HCT116 (cell line): ENCODE data around the gene TLR8. TPM values are rescaled to one million over a fixed set of nuclear protein-coding genes. Genes with fewer than 3 reads are reported as not detected.
"Not testable (repeated sequence)": the region's sequence is repeated elsewhere in the genome, so short reads cannot be mapped to it uniquely, and the experiment has no call there.

Experiments used
- ATAC-seq: fragments of 200-7000 bp; cut with Tn5 transposase; 2 replicates; pipeline ENCODE4 v1.9.1; 2020; ENCODE audit warnings: mild to moderate bottlenecking, moderate library complexity
- BruUV-seq: library from RNA; stranded (reverse); fragments of 400-500 nt; replicated peaks from 2 replicates; lab custom pipeline; 2021; lab: Mats Ljungman, UMichigan
- CTCF ChIA-PET: fragments of 300-600 bp; sonication (Branson Sonifier 250); formaldehyde crosslinking; loops from one replicate; lab custom pipeline; 2021; ENCODE audit warnings: antibody characterized with exemption; lab: Charles Lee
- POLR2A ChIA-PET: fragments of 300-600, 350-600 bp; sonication (Branson Sonifier 250); formaldehyde crosslinking; loops from one replicate; lab custom pipeline; 2021; ENCODE audit warnings: antibody characterized with exemption; lab: Charles Lee
- RAD21 ChIA-PET, 2 experiments: fragments of 300-600 bp; sonication (Branson Sonifier 250); formaldehyde crosslinking; loops; one replicate each; lab custom pipeline; 2023; ENCODE audit warnings: low total read pairs in 2 of 2; ENCODE audit not compliant: uncharacterized antibody in 2 of 2, unreplicated experiment in 2 of 2, low non-redundant PET in 1 of 2; lab: Charles Lee
- DNase-seq: peaks from one replicate; pipeline ENCODE4 v3.0.0-alpha.2; 2010; ENCODE audit warnings: low read depth, low spot score
- H2AFZ ChIP-seq: fragments of 200-600 bp; shearing (Covaris generic), sonication (generic); 2 replicates; pipeline ENCODE4 v1.6.1; 2017; ENCODE audit warnings: low read depth, mixed run types, mixed read lengths, antibody characterized with exemption, low read length; ENCODE audit not compliant: poor library complexity, severe bottlenecking
- H3K27ac ChIP-seq: 2 replicates; pipeline ENCODE4 v1.5.1; 2012; ENCODE audit warnings: low read depth, low read length
- H3K27me3 ChIP-seq: fragments of 200-600 bp; sonication (generic); 2 replicates; pipeline ENCODE4 v1.6.1; 2016; ENCODE audit warnings: mixed run types, low read length, mixed read lengths; ENCODE audit not compliant: insufficient read depth
- H3K36me3 ChIP-seq, 2 experiments: fragments of 200-500 bp in 1 of 2; fragments of 200-600 bp in 1 of 2; sonication (Bioruptor generic) in 1 of 2; sonication (generic) in 1 of 2; 2 replicates each; pipeline versions ENCODE4 v1.5.1 to v1.6.1; 2014 to 2016; ENCODE audit warnings: low read length in 2 of 2, inconsistent platforms in 1 of 2, mixed read lengths in 1 of 2, mixed run types in 1 of 2; ENCODE audit not compliant: insufficient read depth in 2 of 2, control insufficient read depth in 1 of 2
- H3K4me1 ChIP-seq, 2 experiments: fragments of 200-600 bp in 1 of 2; sonication (generic) in 1 of 2; 2 replicates each; pipeline versions ENCODE4 v1.5.1 to v1.6.1; 2012 to 2017; ENCODE audit warnings: low read length in 2 of 2, inconsistent platforms in 1 of 2, mild to moderate bottlenecking in 1 of 2, mixed read lengths in 1 of 2, mixed run types in 1 of 2, moderate library complexity in 1 of 2; ENCODE audit not compliant: insufficient read depth in 2 of 2, control insufficient read depth in 1 of 2
- H3K4me2 ChIP-seq: fragments of 200-600 bp; sonication (generic); 2 replicates; pipeline ENCODE4 v1.6.1; 2017; ENCODE audit warnings: mixed run types, low read length, mixed read lengths
- H3K4me3 ChIP-seq, 2 experiments: fragments of 200-600 bp in 1 of 2; sonication (generic) in 1 of 2; replicated peaks in 1 of 2; 2 replicates each; pipeline ENCODE4 v1.5.1; 2011 to 2016; ENCODE audit warnings: low read length in 2 of 2, control low read depth in 1 of 2, low read depth in 1 of 2, mild to moderate bottlenecking in 1 of 2, mixed read lengths in 1 of 2, mixed run types in 1 of 2
- H3K79me2 ChIP-seq: fragments of 200-600 bp; sonication (generic); 2 replicates; pipeline ENCODE4 v1.6.1; 2017; ENCODE audit warnings: mild to moderate bottlenecking, mixed run types, low read length, moderate library complexity, mixed read lengths; ENCODE audit not compliant: insufficient read depth
- H3K9ac ChIP-seq: fragments of 200-600 bp; sonication (generic); 2 replicates; pipeline ENCODE4 v1.6.1; 2016; ENCODE audit warnings: low read length, mixed read lengths
- H3K9me2 ChIP-seq: fragments of 200-600 bp; sonication (generic), shearing (Covaris generic); 2 replicates; pipeline ENCODE4 v1.6.1; 2017; ENCODE audit warnings: mixed run types, mild to moderate bottlenecking, moderate library complexity; ENCODE audit not compliant: insufficient read depth
- H3K9me3 ChIP-seq, 2 experiments: fragments of 200-500 bp in 1 of 2; fragments of 200-600 bp in 1 of 2; sonication (Bioruptor generic) in 1 of 2; sonication (generic) in 1 of 2; 2 replicates each; pipeline ENCODE4 v1.6.1; 2014 to 2017; ENCODE audit warnings: low read length in 2 of 2, mixed read lengths in 2 of 2, inconsistent platforms in 1 of 2, low read depth in 1 of 2, mild to moderate bottlenecking in 1 of 2, mixed run types in 1 of 2, moderate library complexity in 1 of 2; ENCODE audit not compliant: control insufficient read depth in 1 of 2, insufficient read depth in 1 of 2
- H4K20me1 ChIP-seq: fragments of 200-600 bp; sonication (generic), shearing (Covaris generic); 2 replicates; pipeline ENCODE4 v1.6.1; 2017; ENCODE audit warnings: mixed run types, mild to moderate bottlenecking, moderate library complexity; ENCODE audit not compliant: insufficient read depth
- CEBPB ChIP-seq: IDR thresholded peaks from 2 replicates; pipeline ENCODE4 v1.6.1; 2012; ENCODE audit warnings: low read depth
- EGR1 ChIP-seq: IDR thresholded peaks from 2 replicates; pipeline ENCODE4 v1.6.1; 2012; ENCODE audit warnings: low read depth
- EZH2phosphoT487 ChIP-seq: fragments of 200-600 bp; IDR thresholded peaks from 2 replicates; pipeline ENCODE4 v1.6.1; 2018; ENCODE audit warnings: antibody characterized with exemption, borderline replicate concordance
- RAD21 ChIP-seq: IDR thresholded peaks from 2 replicates; pipeline ENCODE4 v1.6.1; 2012; ENCODE audit warnings: low read depth, mild to moderate bottlenecking
- SIN3A ChIP-seq: IDR thresholded peaks from 2 replicates; pipeline ENCODE4 v1.6.1; 2012; ENCODE audit warnings: low read depth
- SP1 ChIP-seq: IDR thresholded peaks from 2 replicates; pipeline ENCODE4 v1.6.1; 2012; ENCODE audit warnings: low read depth
- TCF7L2 ChIP-seq: IDR thresholded peaks from 2 replicates; pipeline ENCODE4 v1.7.0; 2011; ENCODE audit warnings: borderline replicate concordance, inconsistent platforms; ENCODE audit not compliant: insufficient read depth, insufficient read length; ENCODE audit errors: extremely low read depth
- ZNF274 ChIP-seq: fragments of 200-500 bp; sonication (Bioruptor generic); IDR thresholded peaks from 2 replicates; pipeline ENCODE4 v1.6.1; 2014; ENCODE audit warnings: mild to moderate bottlenecking, low read depth, low read length, inconsistent platforms
- intact Hi-C: fragments of 100-400 bp; cut with micrococcal nuclease; formaldehyde crosslinking; loops from 2 replicates; pipeline ENCODE4 v1.10.0; 2022
- total RNA-seq: library from RNA; stranded (reverse); gene quantifications from one replicate; pipeline ENCODE4 v1.2.1, GENCODE V29; 2021; ENCODE audit not compliant: unreplicated experiment
- TF ChIP-seq, protein P1 (sequence below): IDR thresholded peaks from 2 replicates; pipeline ENCODE4 v1.6.1; 2012
- TF ChIP-seq, protein P2 (sequence below): IDR thresholded peaks from 2 replicates; pipeline ENCODE4 v1.6.1; 2012; ENCODE audit warnings: low read depth
- TF ChIP-seq, protein P3 (sequence below): IDR thresholded peaks from 2 replicates; pipeline ENCODE4 v1.6.1; 2012
- TF ChIP-seq, protein P4 (sequence below), 3 experiments: fragments of 200-600 bp in 1 of 3; sonication (generic) in 1 of 3; IDR thresholded peaks in 2 of 3; conservative IDR thresholded peaks in 1 of 3; 2 replicates each; pipeline ENCODE4 v1.5.1; 2012 to 2017; ENCODE audit warnings: low read depth in 2 of 3, low read length in 2 of 3, antibody characterized with exemption in 1 of 3, borderline replicate concordance in 1 of 3, control low read depth in 1 of 3, mild to moderate bottlenecking in 1 of 3, mixed read lengths in 1 of 3, mixed run types in 1 of 3, moderate library complexity in 1 of 3; ENCODE audit not compliant: insufficient read depth in 1 of 3

TLR8 gene
- total RNA-seq, 1 experiment from 2014 or later, result not detected

DNA sequence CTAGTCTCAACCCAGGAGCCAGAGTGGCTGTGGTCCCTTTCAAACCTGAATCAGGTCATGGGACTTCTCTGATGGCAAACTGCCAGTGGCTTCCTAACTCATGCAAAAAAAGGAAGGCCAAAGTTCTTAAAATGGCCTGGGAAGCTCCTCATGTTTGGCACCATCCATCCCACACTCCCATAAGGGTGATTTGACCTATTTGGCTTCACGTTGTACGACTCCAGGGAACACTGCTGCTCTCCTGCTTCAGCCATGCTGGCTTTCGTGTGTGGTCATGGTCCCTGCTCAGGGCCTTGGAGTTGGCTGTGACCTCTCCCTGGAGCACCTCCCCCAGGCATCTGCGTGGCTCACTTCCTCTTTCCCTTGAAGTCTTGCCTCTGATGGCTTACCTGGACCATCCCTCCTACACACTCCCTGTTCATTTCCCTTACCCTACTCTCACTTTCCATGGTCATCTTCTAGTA lies 55.7 kb downstream of the TLR8 start:
- ATAC-seq, result no peak
- BruUV-seq, result no TSS peak

DNA sequence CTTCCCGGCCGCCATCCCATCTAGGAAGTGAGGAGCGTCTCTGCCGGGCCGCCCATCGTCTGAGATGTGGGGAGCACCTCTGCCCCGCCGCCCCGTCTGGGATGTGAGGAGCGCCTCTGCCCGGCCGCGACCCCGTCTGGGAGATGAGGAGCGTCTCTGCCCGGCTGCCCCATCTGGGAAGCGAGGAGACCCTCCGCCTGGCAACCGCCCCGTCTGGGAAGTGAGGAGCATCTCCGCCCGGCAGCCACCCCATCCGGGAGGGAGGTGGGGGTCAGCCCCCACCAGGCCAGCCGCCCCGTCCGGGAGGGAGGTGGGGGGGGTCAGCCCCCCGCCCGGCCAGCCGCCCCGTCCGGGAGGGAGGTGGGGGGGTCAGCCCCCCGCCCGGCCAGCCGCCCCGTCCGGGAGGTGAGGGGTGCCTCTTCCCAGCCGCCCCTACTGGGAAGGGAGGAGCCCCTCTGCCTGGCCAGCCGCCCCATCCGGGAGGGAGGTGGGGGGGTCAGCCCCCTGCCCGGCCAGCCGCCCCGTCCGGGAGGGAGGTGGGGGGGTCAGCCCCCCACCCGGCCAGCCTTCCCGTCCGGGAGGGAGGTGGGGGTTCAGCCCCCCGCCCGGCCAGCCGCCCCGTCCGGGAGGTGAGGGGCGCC lies 56.9 kb downstream of the TLR8 start:
- H3K79me2 ChIP-seq, DNase-seq, intact Hi-C loops, H3K27ac ChIP-seq, POLR2A ChIA-PET, H3K4me3 ChIP-seq, RAD21 ChIA-PET, H3K9ac ChIP-seq, H3K9me2 ChIP-seq, H2AFZ ChIP-seq, H3K27me3 ChIP-seq, H4K20me1 ChIP-seq, H3K9me3 ChIP-seq, H3K36me3 ChIP-seq, BruUV-seq, H3K4me1 ChIP-seq, CTCF ChIA-PET, H3K4me2 ChIP-seq, ATAC-seq: not testable (repeated sequence)

More for the DNA sequence above, 55.7 kb downstream of the TLR8 start:
- Histone ChIP-seq H3K4me1 (peaks cover 0 to 4% of the 10 kb centered on the region in 2 experiments; a peak in 2 of 4 replicates), H3K79me2 (no peaks in the 10 kb centered on the region), H3K36me3 (no peaks in the 10 kb centered on the region), H3K4me2 (no peak overlapping the region), H3K27me3 (no peaks in the 10 kb centered on the region), H2AFZ (no peak overlapping the region), H3K27ac (no peak overlapping the region), H4K20me1 (no peaks in the 10 kb centered on the region), H3K9me2 (no peaks in the 10 kb centered on the region), H3K9me3 (no peaks in the 10 kb centered on the region), H3K4me3 (no peak overlapping the region), H3K9ac (no peak overlapping the region)
- ChIA-PET RAD21 (no interaction called here), CTCF (no interaction called here), POLR2A (no interaction called here)
- TF ChIP-seq EZH2phosphoT487 (no peak), ZNF274 (no peak), TCF7L2 (no peak), EGR1 (no peak), CEBPB (no peak), SP1 (no peak), SIN3A (no peak), RAD21 (no peak)
- TF ChIP-seq, protein P1, sequence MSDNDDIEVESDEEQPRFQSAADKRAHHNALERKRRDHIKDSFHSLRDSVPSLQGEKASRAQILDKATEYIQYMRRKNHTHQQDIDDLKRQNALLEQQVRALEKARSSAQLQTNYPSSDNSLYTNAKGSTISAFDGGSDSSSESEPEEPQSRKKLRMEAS, result no peak
- TF ChIP-seq, protein P2, sequence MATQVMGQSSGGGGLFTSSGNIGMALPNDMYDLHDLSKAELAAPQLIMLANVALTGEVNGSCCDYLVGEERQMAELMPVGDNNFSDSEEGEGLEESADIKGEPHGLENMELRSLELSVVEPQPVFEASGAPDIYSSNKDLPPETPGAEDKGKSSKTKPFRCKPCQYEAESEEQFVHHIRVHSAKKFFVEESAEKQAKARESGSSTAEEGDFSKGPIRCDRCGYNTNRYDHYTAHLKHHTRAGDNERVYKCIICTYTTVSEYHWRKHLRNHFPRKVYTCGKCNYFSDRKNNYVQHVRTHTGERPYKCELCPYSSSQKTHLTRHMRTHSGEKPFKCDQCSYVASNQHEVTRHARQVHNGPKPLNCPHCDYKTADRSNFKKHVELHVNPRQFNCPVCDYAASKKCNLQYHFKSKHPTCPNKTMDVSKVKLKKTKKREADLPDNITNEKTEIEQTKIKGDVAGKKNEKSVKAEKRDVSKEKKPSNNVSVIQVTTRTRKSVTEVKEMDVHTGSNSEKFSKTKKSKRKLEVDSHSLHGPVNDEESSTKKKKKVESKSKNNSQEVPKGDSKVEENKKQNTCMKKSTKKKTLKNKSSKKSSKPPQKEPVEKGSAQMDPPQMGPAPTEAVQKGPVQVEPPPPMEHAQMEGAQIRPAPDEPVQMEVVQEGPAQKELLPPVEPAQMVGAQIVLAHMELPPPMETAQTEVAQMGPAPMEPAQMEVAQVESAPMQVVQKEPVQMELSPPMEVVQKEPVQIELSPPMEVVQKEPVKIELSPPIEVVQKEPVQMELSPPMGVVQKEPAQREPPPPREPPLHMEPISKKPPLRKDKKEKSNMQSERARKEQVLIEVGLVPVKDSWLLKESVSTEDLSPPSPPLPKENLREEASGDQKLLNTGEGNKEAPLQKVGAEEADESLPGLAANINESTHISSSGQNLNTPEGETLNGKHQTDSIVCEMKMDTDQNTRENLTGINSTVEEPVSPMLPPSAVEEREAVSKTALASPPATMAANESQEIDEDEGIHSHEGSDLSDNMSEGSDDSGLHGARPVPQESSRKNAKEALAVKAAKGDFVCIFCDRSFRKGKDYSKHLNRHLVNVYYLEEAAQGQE, result no peak
- TF ChIP-seq, protein P3, sequence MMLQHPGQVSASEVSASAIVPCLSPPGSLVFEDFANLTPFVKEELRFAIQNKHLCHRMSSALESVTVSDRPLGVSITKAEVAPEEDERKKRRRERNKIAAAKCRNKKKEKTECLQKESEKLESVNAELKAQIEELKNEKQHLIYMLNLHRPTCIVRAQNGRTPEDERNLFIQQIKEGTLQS, result no peak
- TF ChIP-seq, protein P4, sequence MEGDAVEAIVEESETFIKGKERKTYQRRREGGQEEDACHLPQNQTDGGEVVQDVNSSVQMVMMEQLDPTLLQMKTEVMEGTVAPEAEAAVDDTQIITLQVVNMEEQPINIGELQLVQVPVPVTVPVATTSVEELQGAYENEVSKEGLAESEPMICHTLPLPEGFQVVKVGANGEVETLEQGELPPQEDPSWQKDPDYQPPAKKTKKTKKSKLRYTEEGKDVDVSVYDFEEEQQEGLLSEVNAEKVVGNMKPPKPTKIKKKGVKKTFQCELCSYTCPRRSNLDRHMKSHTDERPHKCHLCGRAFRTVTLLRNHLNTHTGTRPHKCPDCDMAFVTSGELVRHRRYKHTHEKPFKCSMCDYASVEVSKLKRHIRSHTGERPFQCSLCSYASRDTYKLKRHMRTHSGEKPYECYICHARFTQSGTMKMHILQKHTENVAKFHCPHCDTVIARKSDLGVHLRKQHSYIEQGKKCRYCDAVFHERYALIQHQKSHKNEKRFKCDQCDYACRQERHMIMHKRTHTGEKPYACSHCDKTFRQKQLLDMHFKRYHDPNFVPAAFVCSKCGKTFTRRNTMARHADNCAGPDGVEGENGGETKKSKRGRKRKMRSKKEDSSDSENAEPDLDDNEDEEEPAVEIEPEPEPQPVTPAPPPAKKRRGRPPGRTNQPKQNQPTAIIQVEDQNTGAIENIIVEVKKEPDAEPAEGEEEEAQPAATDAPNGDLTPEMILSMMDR (IDR thresholded peaks at IDR 0.05 in 2 of 3, conservative IDR thresholded peaks at IDR 0.05 in 1 of 3; ENCODE audit: borderline replicate concordance in 1 of 3, insufficient read depth in 1 of 3, low read depth in 2 of 3, low read length in 2 of 3), result no peak
- no peak for DNase-seq
- intact Hi-C loops, result no loop called here
